ENCODE data around the gene CPNE5.

DNA sequence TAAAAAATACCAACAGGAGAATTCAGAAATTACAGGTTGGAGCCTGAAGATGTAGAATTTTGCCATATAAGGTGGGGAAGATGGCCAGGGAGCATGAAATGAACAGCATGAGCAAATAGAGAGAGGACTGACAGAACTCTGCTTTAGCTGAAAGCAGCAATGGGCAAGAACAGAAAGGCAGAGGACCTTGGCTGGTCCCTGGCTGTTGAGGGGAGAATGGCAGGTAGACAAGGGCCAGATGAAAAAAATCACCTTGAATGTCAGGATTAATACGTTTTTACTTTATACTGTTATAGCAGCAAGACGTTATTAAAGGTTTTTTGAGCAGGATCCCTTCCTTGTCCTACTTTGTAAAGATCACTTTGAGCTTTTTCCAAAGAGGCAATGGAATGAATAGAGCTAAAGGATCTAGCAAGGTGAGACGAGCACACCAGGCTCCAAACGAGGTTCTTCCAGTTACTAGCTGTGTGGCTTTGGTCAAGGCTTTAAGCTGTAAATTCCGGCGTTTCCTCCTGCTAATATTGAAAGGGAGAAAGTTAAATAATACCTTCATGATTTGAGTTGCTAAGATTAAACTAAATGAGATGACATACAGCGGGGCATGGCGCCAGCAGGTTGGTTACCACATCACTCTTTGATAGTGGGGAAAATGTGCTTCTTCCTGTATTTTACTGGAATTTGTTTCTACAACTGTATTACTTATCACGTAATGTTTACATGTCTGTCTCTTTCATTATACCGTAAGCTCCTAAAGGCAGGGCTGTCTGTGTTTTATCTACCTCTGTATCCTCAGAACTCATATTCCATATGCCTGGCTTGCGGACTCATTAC, 34.6 kb upstream of the CPNE5 start:
- TF ChIP-seq, protein P1, sequence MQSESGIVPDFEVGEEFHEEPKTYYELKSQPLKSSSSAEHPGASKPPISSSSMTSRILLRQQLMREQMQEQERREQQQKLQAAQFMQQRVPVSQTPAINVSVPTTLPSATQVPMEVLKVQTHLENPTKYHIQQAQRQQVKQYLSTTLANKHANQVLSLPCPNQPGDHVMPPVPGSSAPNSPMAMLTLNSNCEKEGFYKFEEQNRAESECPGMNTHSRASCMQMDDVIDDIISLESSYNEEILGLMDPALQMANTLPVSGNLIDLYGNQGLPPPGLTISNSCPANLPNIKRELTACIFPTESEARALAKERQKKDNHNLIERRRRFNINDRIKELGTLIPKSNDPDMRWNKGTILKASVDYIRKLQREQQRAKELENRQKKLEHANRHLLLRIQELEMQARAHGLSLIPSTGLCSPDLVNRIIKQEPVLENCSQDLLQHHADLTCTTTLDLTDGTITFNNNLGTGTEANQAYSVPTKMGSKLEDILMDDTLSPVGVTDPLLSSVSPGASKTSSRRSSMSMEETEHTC (IDR thresholded peaks at IDR 0.05) = no peak
- TF ChIP-seq POLR2A (conservative IDR thresholded peaks at IDR 0.05) (no peak), KLF1 (tag; IDR thresholded peaks at IDR 0.05) (no peak), RNF2 (IDR thresholded peaks at IDR 0.05) (no peak), EZH2 (IDR thresholded peaks at IDR 0.05; ENCODE audit: borderline replicate concordance, low read depth, low read length) (no peak), NCOA1 (IDR thresholded peaks at IDR 0.05; ENCODE audit: low read depth) (no peak)
- TF ChIP-seq, protein P2, sequence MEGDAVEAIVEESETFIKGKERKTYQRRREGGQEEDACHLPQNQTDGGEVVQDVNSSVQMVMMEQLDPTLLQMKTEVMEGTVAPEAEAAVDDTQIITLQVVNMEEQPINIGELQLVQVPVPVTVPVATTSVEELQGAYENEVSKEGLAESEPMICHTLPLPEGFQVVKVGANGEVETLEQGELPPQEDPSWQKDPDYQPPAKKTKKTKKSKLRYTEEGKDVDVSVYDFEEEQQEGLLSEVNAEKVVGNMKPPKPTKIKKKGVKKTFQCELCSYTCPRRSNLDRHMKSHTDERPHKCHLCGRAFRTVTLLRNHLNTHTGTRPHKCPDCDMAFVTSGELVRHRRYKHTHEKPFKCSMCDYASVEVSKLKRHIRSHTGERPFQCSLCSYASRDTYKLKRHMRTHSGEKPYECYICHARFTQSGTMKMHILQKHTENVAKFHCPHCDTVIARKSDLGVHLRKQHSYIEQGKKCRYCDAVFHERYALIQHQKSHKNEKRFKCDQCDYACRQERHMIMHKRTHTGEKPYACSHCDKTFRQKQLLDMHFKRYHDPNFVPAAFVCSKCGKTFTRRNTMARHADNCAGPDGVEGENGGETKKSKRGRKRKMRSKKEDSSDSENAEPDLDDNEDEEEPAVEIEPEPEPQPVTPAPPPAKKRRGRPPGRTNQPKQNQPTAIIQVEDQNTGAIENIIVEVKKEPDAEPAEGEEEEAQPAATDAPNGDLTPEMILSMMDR (IDR thresholded peaks at IDR 0.05 in 2 of 3, conservative IDR thresholded peaks at IDR 0.05 in 1 of 3; ENCODE audit: insufficient read depth in 2 of 3, low read depth in 1 of 3, low read length in 3 of 3) = peak; percentile 41 to 60 (median 57); a peak in 5 of 6 replicates
